OCI-M2 (cell line): ENCODE results near the gene UGT2B17.
"Not testable (repeated sequence)": the region's sequence is repeated elsewhere in the genome, so short reads cannot be mapped to it uniquely, and the experiment has no call there.

Experiments used
- DNase-seq: peaks from one replicate; lab custom pipeline; 2025; ENCODE audit not compliant: unreplicated experiment; lab: John Stamatoyannopoulos, UW

Gene UGT2B17

GRCh38 chr4:68569466-68570121 is 6.5 kb downstream of the UGT2B17 start:
- no peak for DNase-seq

DNA sequence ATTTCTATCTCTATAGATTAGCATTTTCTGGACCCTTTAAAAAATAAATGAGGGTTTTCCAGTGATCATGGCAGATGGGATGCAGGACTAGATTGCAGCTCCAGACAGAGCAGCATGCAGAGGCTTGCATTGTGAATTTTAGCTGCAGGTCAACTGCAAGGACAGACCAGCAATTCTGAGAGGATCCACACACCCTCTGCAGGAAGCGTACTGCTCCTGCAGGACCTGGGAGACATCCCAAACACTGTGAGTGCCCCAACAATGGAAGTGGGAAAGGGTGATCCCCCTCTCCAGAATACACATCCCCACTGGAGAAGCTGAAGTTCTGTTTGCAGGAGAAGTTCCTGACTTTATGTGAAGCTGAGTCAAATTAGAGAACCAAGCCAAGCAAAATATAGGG is 7.1 kb downstream of the UGT2B17 start:
- DNase-seq = not testable (repeated sequence)

GRCh38 chr4:68568535-68568934 is 7.6 kb downstream of the UGT2B17 start:
- not testable (repeated sequence) for DNase-seq

DNA sequence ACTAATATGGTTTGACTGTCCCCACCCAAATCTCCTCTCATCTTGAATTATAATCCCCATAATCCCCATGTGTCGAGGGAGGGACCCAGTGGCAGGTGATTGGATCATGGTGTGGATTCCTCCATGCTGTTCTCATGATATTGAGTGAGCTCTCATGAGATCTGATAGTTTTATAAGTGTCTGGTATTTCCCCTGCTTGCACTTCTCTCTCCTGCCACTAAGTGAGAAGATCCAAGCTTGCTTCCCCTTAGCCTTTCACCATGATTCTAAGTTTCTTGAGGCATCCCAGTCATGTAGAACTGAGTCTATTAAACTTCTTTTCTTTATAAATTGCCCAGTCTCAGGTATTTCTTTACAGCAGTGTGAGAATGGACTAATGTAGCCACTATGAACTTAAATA is 9.8 kb downstream of the UGT2B17 start:
- not testable (repeated sequence) for DNase-seq

DNA sequence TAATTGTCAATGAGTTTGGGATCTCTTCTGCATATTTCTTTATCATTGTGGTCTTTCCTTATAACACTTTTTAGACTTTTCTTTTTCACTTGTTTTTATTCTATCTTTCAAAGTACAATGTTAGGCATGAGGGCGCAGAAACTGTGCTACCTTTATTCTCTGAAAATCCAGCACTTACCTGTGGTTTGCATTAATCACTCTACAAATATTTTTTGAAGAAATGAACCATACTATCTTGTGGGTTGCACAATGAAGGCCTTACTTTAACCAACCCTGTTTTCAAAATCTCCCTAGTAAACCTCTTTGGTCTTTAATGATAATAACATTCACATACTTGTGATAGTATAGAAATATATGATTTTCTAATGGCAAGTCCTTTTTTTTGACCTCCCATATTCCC is 11.0 kb downstream of the UGT2B17 start:
- DNase-seq = not testable (repeated sequence)

DNA sequence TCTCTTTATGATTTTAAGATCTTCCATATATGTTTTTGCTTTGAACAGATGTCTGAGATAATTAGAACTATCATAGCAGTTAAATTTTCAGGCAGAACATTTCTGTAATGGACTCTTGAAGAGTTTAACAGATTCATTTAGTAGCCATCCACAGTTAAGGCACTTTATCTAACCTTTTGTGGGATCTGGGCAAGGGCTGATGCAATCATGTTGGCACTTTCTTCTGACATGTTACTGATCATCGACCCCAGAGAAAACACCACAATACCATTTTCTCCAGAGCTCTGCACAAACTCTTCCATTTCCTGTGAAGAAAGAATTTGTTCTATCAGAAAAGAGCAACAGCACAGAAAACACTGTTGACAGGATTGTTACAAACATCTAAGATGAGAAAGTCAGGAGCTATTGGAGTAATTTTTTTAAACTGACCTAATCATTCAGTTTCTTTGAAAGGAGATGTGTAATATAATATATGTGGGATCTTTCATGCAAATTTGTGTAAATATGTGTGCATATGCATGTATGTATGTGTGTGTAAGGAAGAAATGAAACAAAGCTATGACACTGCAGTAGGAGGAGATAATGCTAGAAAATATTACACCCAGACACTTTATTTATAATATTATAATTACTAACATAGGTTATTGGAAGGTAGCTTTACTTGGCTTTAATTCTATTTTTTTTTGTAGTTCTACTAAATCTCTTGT is 15.6 kb downstream of the UGT2B17 start:
- DNase-seq = not testable (repeated sequence)

GRCh38 chr4:68553830-68554229 is 22.3 kb downstream of the UGT2B17 start:
- not testable (repeated sequence) for DNase-seq

GRCh38 chr4:68552818-68553811 is 23.0 kb downstream of the UGT2B17 start:
- not testable (repeated sequence) for DNase-seq

- DNase-seq = not testable (repeated sequence)
These were observed 33.4 kb downstream of the UGT2B17 start for GRCh38 chr4:68542742-68543141.

- DNase-seq = no peak
These were observed 39.7 kb downstream of the UGT2B17 start for GRCh38 chr4:68536375-68536774.

- no peak for DNase-seq
These were observed 40.1 kb downstream of the UGT2B17 start for GRCh38 chr4:68535974-68536373.

DNA sequence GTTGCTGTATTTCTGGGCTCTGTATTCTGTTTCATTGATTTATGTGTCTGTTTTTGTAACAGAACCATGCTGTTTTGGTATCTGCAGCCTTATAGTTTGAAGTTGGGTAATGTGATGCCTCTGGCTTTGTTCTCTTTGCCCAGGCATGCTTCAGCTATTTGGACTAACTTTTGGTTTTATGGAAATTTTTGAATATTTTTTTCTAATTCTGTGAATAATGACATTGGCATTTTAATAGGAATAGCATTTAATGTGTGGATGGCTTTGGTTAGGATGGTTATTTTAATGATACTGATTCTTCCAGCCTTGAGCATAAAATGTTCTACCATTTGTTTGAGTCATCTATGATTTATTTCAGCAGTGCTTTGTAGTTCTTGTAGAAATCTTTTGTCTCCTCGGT is 53.9 kb downstream of the UGT2B17 start:
- DNase-seq = not testable (repeated sequence)

DNA sequence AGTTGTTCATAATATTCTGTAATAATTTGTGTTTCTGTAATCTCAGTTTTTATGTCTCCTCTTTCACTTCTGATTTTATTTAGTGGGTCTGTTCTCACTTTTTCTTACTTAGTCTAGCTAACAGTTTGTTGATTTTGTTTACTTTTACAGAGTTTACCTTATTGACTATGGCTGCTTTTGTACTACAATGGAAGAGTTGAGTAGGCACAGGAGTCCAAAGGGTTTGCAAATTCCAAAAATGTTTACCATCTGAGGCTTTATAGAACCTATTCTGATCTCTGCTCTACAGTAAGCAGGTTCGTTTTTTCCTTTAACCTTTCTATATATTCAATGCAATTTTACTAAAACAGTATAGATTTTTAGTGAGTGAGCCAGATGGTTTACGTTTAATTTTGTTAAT is 55.1 kb downstream of the UGT2B17 start:
- DNase-seq = no peak

DNA sequence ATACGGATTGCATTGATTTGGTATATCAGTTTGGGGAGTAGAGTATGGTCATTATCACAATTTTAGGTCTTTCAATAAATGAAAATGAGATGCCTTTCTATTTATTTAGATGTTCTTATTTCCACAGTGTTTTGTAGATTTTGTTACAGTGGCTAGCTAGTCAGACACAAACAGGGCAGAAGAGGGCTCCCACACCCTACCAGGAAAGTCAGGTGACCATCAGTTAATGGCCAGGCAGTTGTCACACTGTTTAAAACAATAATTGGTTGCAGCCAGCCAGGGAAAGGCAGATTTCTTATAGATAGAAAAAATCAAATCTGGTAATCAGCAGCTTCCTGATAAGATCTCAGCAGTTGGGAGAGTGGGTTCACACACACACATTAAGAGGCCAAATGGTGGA is 57.2 kb downstream of the UGT2B17 start:
- no peak for DNase-seq

DNA sequence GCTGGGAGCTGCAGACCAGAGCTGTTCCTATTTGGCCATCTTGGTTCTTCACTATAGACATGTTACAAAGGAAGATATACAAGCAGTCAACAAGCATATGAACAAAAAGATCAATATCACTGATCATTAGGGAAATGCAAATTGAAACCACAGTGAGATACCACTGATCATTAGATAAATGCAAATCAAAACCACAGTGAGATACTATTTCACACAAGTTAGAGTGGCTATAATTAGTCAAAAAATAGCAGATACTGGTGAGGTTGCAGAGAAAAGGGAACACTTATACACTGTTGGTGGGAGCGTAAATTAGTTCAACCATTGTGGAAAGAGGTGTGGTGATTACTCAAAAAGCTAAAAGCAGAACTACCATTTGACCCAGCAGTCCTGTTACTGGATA is 70.7 kb downstream of the UGT2B17 start:
- DNase-seq = not testable (repeated sequence)

- not testable (repeated sequence) for DNase-seq
These were observed 71.3 kb downstream of the UGT2B17 start for GRCh38 chr4:68504836-68505235.

- DNase-seq = not testable (repeated sequence)
These were observed 72.7 kb downstream of the UGT2B17 start for GRCh38 chr4:68503462-68503861.

DNA sequence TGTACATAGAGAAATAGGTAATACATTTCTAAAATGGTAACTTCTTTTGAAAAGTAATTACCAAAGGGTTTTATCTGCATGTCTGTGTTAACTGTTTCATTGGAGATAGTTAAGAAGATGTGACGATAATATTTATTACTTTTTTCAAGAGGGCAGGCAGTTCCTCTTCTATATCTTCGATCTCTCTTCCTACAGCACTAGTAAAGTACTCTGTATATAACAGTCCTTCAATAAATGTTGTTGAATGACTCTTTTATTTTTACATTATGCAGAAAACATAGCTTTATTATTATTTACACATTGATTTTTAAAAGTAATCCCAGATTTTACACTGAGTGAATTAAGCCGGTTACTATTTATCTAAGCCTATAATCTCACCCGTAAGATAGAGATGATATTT is 77.1 kb downstream of the UGT2B17 start:
- no peak for DNase-seq

DNA sequence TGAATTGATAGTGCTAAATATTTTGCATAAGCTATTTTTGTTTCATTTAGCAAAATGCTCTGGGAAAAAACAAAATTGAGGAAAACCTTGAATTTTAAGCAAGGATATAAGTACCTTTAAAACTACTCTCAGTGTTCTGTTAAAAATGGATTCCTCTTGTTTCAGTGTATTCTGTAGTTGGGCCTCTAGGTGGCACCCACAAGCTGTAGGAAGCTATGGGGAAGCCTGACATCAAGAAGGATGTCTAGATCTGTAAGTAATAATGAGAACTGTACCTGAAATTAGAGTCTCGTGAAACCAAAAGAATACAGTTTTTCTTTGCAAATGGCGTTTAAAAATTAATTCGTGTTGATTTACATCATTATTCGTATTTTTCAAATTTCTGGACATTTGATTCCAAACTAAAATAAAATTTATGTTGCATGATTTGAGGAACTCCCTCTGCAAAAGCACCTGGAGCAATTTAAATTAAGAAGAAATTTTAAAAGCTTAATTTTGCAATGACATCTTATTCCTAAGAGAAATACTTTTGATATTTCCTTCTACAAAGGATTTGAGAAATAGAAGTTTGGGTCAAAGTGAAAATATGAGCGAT is 77.6 kb downstream of the UGT2B17 start:
- DNase-seq = no peak

DNA sequence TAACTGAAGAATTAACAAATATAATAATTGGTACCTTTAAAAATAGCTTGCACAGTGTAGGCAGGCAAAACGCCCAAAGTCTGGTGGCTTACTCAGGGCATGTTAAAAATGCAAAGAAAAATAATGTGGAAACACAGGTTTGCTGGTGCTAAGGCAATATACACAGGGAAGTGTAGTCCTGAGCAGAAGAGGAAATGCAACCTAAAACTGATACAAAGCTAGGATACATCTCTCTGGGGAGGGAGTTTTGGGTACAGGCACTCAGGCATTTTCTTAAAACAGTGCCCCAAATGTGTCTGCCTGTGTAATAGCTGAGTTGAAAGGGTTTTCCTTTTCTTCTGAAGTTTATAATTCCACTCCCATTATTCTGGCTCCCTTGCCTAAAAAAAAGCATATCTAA is 81.4 kb downstream of the UGT2B17 start:
- DNase-seq = no peak

DNA sequence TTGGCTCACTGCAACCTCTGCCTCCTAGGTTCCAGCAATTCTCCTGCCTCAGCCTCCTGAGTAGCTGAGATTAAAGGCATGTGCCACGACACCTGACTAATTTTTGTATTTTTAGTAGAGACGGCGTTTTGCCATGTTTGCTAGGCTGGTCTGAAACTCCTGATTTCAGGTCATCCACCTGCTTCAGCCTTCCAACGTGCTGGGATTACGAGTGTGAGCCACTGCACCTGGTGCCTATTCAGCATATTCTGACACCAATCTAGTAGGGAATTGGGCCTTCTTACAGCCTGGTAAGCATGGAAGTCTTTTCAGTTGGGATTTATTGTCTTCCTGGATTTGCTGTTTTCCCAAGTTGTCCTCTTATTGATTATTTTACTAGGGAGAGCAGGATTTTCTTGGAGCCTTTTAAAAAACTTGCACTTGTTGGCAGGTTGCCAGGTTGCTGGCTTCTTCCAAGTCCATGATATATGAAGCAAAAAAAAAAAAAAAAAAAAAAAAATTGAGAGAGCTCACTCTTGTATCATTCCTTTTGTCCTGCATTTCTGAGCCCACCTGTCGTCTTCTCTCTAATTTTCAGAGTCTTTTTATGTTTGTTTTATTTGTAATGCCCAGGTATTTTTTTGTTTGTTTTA is 85.2 kb downstream of the UGT2B17 start:
- no peak for DNase-seq
